Measurements from ENCODE around the gene FAM3D. TPM values are rescaled to one million over a fixed set of nuclear protein-coding genes. Genes with fewer than 3 reads are reported as not detected.
A peak's percentile ranks its signal among the peaks of the same experiment; 100 is the strongest.

Gene FAM3D
- total and polyA plus RNA-seq, 5 donors from 2014 or later = not detected

- H3K4me1 Mint-ChIP-seq = no peaks in the 10 kb centered on the region
- peaks cover 5% of the 10 kb centered on the region for H3K27me3 Mint-ChIP-seq
Observed at GRCh38 chr3:58612830-58613229, 53.7 kb downstream of the FAM3D start.

GRCh38 chr3:58609990-58610389, 56.6 kb downstream of the FAM3D start:
- Mint-ChIP-seq H3K27me3 (peaks cover 5% of the 10 kb centered on the region), H3K27ac (no peak overlapping the region), H3K9me3 (no peaks in the 10 kb centered on the region), H3K36me3 (no peaks in the 10 kb centered on the region), H3K4me3 (no peak overlapping the region), H3K4me1 (no peaks in the 10 kb centered on the region)
- ATAC-seq (ENCODE audit: low read depth in 2 of 2) = no peak
- H3K27ac ChIP-seq (ENCODE audit: insufficient read depth, low read length, poor library complexity, severe bottlenecking) = no peak overlapping the region
- peak in 1 of 3 donors; percentile 8 for DNase-seq
- H3K9me3 ChIP-seq (ENCODE audit: control insufficient read depth in 2 of 2, low read length in 2 of 2) = no peaks in the 10 kb centered on the region
- no peaks in the 10 kb centered on the region for H3K4me1 ChIP-seq (ENCODE audit: control insufficient read depth, insufficient read depth, low read length, poor library complexity, severe bottlenecking)
- H3K4me3 ChIP-seq (ENCODE audit: low read depth, low read length) = no peak overlapping the region
- H3K36me3 ChIP-seq (ENCODE audit: control insufficient read depth, insufficient read depth, low read length) = no peaks in the 10 kb centered on the region
- H3K27me3 ChIP-seq (ENCODE audit: control insufficient read depth, insufficient read depth, low read length) = no peaks in the 10 kb centered on the region

More at GRCh38 chr3:58612830-58613229, 53.7 kb downstream of the FAM3D start:
- no peak overlapping the region for H3K27ac ChIP-seq (ENCODE audit: insufficient read depth, low read length, poor library complexity, severe bottlenecking)
- H3K36me3 ChIP-seq (ENCODE audit: control insufficient read depth, insufficient read depth, low read length) = no peaks in the 10 kb centered on the region
- Mint-ChIP-seq H3K36me3 (no peaks in the 10 kb centered on the region), H3K4me3 (no peak overlapping the region), H3K27ac (no peak overlapping the region), H3K9me3 (no peaks in the 10 kb centered on the region)
- DNase-seq = no peak
- no peak overlapping the region for H3K4me3 ChIP-seq (ENCODE audit: low read depth, low read length)
- ATAC-seq (ENCODE audit: low read depth in 2 of 2) = no peak
- H3K4me1 ChIP-seq (ENCODE audit: control insufficient read depth, insufficient read depth, low read length, poor library complexity, severe bottlenecking) = no peaks in the 10 kb centered on the region
- H3K9me3 ChIP-seq (ENCODE audit: control insufficient read depth in 2 of 2, low read length in 2 of 2) = no peaks in the 10 kb centered on the region
- no peaks in the 10 kb centered on the region for H3K27me3 ChIP-seq (ENCODE audit: control insufficient read depth, insufficient read depth, low read length)

- Histone ChIP-seq H3K4me3 (ENCODE audit: low read depth, low read length) (no peak overlapping the region), H3K9me3 (ENCODE audit: control insufficient read depth in 2 of 2, low read length in 2 of 2) (no peaks in the 10 kb centered on the region), H3K27ac (ENCODE audit: insufficient read depth, low read length, poor library complexity, severe bottlenecking) (no peak overlapping the region), H3K4me1 (ENCODE audit: control insufficient read depth, insufficient read depth, low read length, poor library complexity, severe bottlenecking) (no peaks in the 10 kb centered on the region), H3K36me3 (ENCODE audit: control insufficient read depth, insufficient read depth, low read length) (no peaks in the 10 kb centered on the region), H3K27me3 (ENCODE audit: control insufficient read depth, insufficient read depth, low read length) (no peaks in the 10 kb centered on the region)
- no peaks in the 10 kb centered on the region for H3K36me3 Mint-ChIP-seq
- no peak overlapping the region for H3K4me3 Mint-ChIP-seq
- H3K4me1 Mint-ChIP-seq = no peaks in the 10 kb centered on the region
- ATAC-seq (ENCODE audit: low read depth in 2 of 2) (no peak), DNase-seq (no peak)
- H3K9me3 Mint-ChIP-seq = no peaks in the 10 kb centered on the region
- H3K27ac Mint-ChIP-seq = no peak overlapping the region
- H3K27me3 Mint-ChIP-seq = peaks cover 5% of the 10 kb centered on the region
Observed at GRCh38 chr3:58608648-58609047, 57.9 kb downstream of the FAM3D start.

DNA sequence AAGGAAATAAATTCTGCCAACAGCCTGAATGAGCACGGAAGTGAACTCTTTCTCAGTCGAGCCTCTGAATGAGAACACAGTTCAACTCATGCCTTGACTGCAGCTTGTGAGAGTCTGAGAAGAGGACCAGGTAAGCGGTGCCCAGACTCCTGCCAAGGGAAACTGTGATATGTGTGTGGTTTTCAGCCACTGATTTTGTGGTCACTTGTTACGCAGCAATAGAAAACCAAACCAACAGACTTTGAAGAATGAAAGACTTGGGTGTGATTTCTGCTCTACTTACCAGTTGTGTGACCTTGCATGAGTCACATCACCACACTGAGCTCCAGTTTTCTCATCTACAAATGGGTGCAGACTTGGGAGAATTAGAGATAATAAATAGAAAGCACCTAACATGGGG, 58.8 kb downstream of the FAM3D start:
- H3K27ac ChIP-seq (ENCODE audit: insufficient read depth, low read length, poor library complexity, severe bottlenecking) = no peak overlapping the region
- Mint-ChIP-seq H3K9me3 (no peaks in the 10 kb centered on the region), H3K27me3 (peaks cover 5% of the 10 kb centered on the region), H3K4me1 (no peaks in the 10 kb centered on the region), H3K36me3 (no peaks in the 10 kb centered on the region), H3K4me3 (no peak overlapping the region), H3K27ac (no peak overlapping the region)
- no peaks in the 10 kb centered on the region for H3K27me3 ChIP-seq (ENCODE audit: control insufficient read depth, insufficient read depth, low read length)
- H3K4me1 ChIP-seq (ENCODE audit: control insufficient read depth, insufficient read depth, low read length, poor library complexity, severe bottlenecking) = no peaks in the 10 kb centered on the region
- no peak overlapping the region for H3K4me3 ChIP-seq (ENCODE audit: low read depth, low read length)
- DNase-seq (peak in 1 of 3 donors; percentile 12), ATAC-seq (ENCODE audit: low read depth in 2 of 2) (no peak)
- H3K9me3 ChIP-seq (ENCODE audit: control insufficient read depth in 2 of 2, low read length in 2 of 2) = no peaks in the 10 kb centered on the region
- no peaks in the 10 kb centered on the region for H3K36me3 ChIP-seq (ENCODE audit: control insufficient read depth, insufficient read depth, low read length)

DNA sequence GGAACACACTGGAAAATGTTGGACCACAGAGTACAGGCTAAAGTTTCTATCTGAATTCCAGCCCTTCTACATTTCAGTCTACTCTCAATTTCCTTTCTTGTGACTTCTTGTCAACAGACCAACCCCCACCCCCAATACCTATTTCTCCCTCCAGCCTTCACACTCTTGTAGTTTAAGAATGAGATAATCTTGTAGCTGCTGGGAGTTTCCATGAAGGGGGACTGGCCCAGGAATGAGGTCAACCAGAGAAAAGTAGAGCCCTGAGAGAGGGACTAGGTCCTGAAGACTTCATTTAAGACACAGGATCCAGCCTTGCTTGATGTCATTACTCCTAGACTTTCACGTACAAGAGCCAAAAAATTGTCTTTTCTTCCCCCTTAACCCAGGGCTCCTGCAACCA, 59.9 kb downstream of the FAM3D start:
- Mint-ChIP-seq H3K4me1 (no peaks in the 10 kb centered on the region), H3K27ac (no peak overlapping the region), H3K4me3 (no peak overlapping the region), H3K9me3 (no peaks in the 10 kb centered on the region), H3K27me3 (peaks cover 8% of the 10 kb centered on the region), H3K36me3 (no peaks in the 10 kb centered on the region)
- Histone ChIP-seq H3K4me1 (ENCODE audit: control insufficient read depth, insufficient read depth, low read length, poor library complexity, severe bottlenecking) (no peaks in the 10 kb centered on the region), H3K9me3 (ENCODE audit: control insufficient read depth in 2 of 2, low read length in 2 of 2) (no peaks in the 10 kb centered on the region), H3K4me3 (ENCODE audit: low read depth, low read length) (no peak overlapping the region), H3K27me3 (ENCODE audit: control insufficient read depth, insufficient read depth, low read length) (no peaks in the 10 kb centered on the region), H3K27ac (ENCODE audit: insufficient read depth, low read length, poor library complexity, severe bottlenecking) (no peak overlapping the region), H3K36me3 (ENCODE audit: control insufficient read depth, insufficient read depth, low read length) (no peaks in the 10 kb centered on the region)
- ATAC-seq (ENCODE audit: low read depth in 2 of 2) (no peak), DNase-seq (no peak)

- no peak overlapping the region for H3K27ac ChIP-seq (ENCODE audit: insufficient read depth, low read length, poor library complexity, severe bottlenecking)
- Mint-ChIP-seq H3K36me3 (no peaks in the 10 kb centered on the region), H3K27me3 (peaks cover 8% of the 10 kb centered on the region), H3K4me1 (no peaks in the 10 kb centered on the region), H3K9me3 (no peaks in the 10 kb centered on the region), H3K27ac (no peak overlapping the region), H3K4me3 (no peak overlapping the region)
- H3K27me3 ChIP-seq (ENCODE audit: control insufficient read depth, insufficient read depth, low read length) = no peaks in the 10 kb centered on the region
- DNase-seq = no peak
- no peaks in the 10 kb centered on the region for H3K36me3 ChIP-seq (ENCODE audit: control insufficient read depth, insufficient read depth, low read length)
- no peak overlapping the region for H3K4me3 ChIP-seq (ENCODE audit: low read depth, low read length)
- ATAC-seq (ENCODE audit: low read depth in 2 of 2) = no peak
- no peaks in the 10 kb centered on the region for H3K4me1 ChIP-seq (ENCODE audit: control insufficient read depth, insufficient read depth, low read length, poor library complexity, severe bottlenecking)
- no peaks in the 10 kb centered on the region for H3K9me3 ChIP-seq (ENCODE audit: control insufficient read depth in 2 of 2, low read length in 2 of 2)
Observed at GRCh38 chr3:58604031-58604430, 62.5 kb downstream of the FAM3D start.

DNA sequence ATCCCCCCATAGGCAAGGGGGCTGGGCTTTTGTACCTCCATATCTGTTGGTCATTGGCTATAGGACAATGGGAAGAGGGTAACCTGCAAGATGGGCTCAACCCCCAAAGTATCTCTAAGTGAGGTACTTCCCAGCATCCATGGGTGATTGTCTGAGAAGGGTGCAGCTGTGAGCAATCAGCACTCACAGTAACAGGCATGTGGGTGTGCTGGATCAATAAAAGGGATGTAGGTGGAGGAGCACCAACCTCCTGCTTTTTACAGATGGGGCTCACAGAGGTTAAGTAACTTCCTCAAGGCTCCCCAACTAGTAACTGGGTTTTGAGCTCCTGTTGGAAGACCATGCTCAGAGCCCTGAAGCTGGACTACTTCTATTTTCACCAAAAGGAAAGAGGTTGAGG, 63.0 kb downstream of the FAM3D start:
- Mint-ChIP-seq H3K27ac (no peak overlapping the region), H3K27me3 (peaks cover 8% of the 10 kb centered on the region), H3K9me3 (no peaks in the 10 kb centered on the region), H3K4me1 (no peaks in the 10 kb centered on the region), H3K4me3 (no peak overlapping the region), H3K36me3 (no peaks in the 10 kb centered on the region)
- ATAC-seq (ENCODE audit: low read depth in 2 of 2) (no peak), DNase-seq (no peak)
- Histone ChIP-seq H3K4me1 (ENCODE audit: control insufficient read depth, insufficient read depth, low read length, poor library complexity, severe bottlenecking) (no peaks in the 10 kb centered on the region), H3K36me3 (ENCODE audit: control insufficient read depth, insufficient read depth, low read length) (no peaks in the 10 kb centered on the region), H3K9me3 (ENCODE audit: control insufficient read depth in 2 of 2, low read length in 2 of 2) (no peaks in the 10 kb centered on the region), H3K4me3 (ENCODE audit: low read depth, low read length) (no peak overlapping the region), H3K27me3 (ENCODE audit: control insufficient read depth, insufficient read depth, low read length) (no peaks in the 10 kb centered on the region), H3K27ac (ENCODE audit: insufficient read depth, low read length, poor library complexity, severe bottlenecking) (no peak overlapping the region)

DNA sequence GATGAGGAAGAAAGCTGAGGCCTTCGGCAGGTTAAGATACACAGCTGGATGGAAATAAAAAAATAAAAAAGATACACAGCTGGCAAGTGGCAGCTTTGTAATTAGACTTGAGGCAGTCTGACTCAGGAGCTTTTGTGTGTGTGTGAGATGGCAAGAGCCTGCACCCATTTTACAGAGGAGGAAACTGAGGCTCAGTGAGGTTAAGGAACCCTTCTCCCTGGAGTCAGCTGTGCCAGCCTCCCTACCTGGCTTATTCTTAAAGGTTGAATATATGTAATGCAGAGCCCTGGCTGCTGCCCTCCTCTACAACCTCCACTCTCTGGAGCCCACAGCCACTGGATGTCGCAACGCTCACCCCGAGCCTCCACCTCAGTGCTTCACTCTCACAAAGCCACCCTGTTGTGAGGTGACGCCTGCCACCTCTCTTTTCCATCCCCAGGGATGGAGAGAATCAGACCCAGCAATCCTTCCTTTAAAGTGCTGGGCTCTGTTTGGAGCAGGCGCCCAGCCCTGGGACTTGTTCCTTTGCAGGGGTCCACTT, 68.7 kb downstream of the FAM3D start:
- no peak overlapping the region for H3K27ac Mint-ChIP-seq

More for the DNA sequence above, 68.7 kb downstream of the FAM3D start:
- DNase-seq (no peak), ATAC-seq (ENCODE audit: low read depth in 2 of 2) (no peak)
- Histone ChIP-seq H3K4me1 (ENCODE audit: control insufficient read depth, insufficient read depth, low read length, poor library complexity, severe bottlenecking) (no peaks in the 10 kb centered on the region), H3K36me3 (ENCODE audit: control insufficient read depth, insufficient read depth, low read length) (no peaks in the 10 kb centered on the region), H3K27me3 (ENCODE audit: control insufficient read depth, insufficient read depth, low read length) (no peaks in the 10 kb centered on the region), H3K27ac (ENCODE audit: insufficient read depth, low read length, poor library complexity, severe bottlenecking) (no peak overlapping the region), H3K4me3 (ENCODE audit: low read depth, low read length) (no peak overlapping the region), H3K9me3 (ENCODE audit: control insufficient read depth in 2 of 2, low read length in 2 of 2) (no peaks in the 10 kb centered on the region)
- Mint-ChIP-seq H3K27me3 (peaks cover 4% of the 10 kb centered on the region), H3K9me3 (peaks cover 0 to 1% (median 0%) of the 10 kb centered on the region in 7 donors), H3K4me1 (no peaks in the 10 kb centered on the region), H3K36me3 (no peaks in the 10 kb centered on the region), H3K4me3 (no peak overlapping the region)
